CD4-positive, alpha-beta T cell treated with Interleukin-6 for 4 hours (primary cell): ENCODE data around the gene ZC3HAV1L.
"Not testable (repeated sequence)": the region's sequence is repeated elsewhere in the genome, so short reads cannot be mapped to it uniquely, and the experiment has no call there.

Experiments used
- DNase-seq: peaks from one replicate; pipeline ENCODE4 v3.0.0-alpha.2; 2020; ENCODE audit warnings: mixed read lengths

The ZC3HAV1L gene

GRCh38 chr7:139051655-139052054 lies 15.8 kb upstream of the ZC3HAV1L start:
- DNase-seq: no peak

GRCh38 chr7:139049936-139050335 lies 14.1 kb upstream of the ZC3HAV1L start:
- no peak for DNase-seq

DNA sequence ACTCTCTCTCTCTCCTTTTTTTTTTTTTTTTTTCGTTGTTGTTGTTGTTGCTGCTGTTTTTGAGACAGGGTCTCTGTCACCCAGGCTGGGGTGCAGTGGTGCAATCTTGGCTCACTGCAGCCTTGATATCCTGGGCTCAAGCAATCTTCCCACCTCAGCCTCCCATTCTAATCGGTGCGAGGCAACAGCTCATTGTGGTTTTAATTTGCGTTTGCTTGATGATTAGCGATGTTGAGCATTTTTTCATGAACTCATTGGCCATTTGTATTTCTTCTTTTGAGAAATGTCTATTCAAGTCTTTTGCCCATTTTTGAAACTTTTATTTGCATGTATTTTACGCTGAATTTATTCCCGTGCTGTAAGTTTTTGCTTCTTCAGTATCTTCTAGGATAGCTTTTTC lies 13.3 kb upstream of the ZC3HAV1L start:
- no peak for DNase-seq

GRCh38 chr7:139047970-139048369 lies 12.1 kb upstream of the ZC3HAV1L start:
- no peak for DNase-seq

- no peak for DNase-seq
Measured at GRCh38 chr7:139046143-139046542, 10.3 kb upstream of the ZC3HAV1L start.

DNA sequence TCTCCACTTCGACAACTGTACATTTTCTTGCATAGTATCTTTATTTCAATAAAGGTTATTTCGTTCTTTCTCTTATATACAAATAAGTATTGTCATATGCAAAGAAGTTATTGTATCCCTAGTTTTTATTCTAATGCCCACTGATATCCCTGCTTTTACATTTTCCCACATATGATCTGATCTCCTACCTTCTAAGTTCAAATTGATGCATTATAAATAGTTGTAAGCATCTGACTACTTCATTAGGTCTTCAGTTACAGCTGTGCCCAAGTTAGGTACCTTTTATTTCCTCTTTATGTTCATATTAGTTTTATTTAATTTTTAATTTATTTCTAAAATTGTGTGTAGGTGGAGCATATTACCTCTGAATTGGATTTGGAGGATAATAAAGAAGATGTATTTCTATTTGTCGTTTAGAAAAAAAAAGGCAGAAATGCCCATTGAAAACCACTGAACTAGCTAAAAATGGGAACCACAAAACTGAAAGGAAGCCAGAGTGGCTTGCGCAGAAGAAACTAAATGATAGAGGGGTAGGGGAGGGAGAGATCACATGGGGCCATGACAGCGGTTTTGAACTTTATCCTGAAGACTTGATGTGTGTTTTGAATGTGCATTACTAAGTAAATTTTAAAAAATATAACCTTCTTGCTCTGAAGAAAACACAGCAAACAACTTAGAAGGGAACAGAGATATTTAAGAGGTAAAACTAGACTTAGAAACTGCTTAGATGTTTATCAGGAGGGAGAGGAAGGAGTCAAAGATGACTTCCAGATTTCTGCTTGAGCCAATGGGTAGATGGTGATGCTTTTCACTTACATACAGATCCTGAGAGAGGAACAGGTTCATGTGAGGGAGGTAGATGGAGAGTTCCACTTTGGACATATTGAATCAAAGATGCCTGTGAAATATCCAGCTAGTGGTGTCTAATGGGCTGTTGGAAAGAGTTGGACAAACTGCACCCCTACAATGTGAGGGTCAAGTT lies 9.3 kb upstream of the ZC3HAV1L start:
- DNase-seq: peak; percentile 38

- peak; percentile 81 for DNase-seq
Measured at GRCh38 chr7:139043823-139044812, 8.3 kb upstream of the ZC3HAV1L start.

- DNase-seq: no peak
Measured at GRCh38 chr7:139041378-139042085, 5.7 kb upstream of the ZC3HAV1L start.

GRCh38 chr7:139038691-139039090 lies 2.8 kb upstream of the ZC3HAV1L start:
- DNase-seq: no peak

DNA sequence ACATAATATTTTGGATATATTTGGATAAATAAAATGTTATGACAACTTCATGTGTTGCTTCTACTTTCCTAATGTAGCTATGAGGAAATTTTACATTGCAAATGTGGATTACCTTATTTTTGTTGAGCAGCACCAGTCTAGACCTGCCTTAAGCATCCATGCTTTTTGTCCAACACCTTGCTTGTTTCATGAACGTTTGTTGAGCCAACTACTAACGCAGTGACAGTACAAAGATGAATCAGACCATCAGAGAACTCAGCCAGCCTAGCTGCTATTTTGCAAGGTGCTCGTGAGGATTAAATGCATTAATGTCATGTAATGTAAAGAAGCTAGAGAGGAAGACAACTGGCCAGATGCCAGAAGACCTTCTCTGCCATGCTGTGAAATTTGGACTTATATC lies 1.1 kb upstream of the ZC3HAV1L start:
- no peak for DNase-seq

GRCh38 chr7:139034855-139035585 lies 822 bp downstream of the ZC3HAV1L start:
- peak; percentile 35 for DNase-seq

DNA sequence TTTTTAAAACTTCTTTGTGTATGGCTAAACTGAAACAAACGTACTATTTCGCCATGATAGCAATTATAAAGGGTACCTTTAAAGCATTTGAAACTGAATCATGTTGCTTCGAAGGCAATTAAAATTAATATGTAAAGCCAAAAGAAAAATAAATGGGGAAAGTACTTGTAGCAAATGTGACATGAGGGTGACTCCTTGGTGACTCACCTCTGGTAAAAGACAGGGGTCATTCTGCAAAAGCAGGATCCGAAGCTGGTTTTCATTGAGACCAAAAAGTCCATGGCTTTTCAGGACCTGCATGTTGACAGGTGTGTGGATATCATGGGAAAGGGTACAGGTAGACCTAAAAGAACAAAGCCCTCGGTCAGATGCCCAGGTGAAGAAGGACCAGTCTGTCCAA lies 1.5 kb downstream of the ZC3HAV1L start:
- DNase-seq: no peak

DNA sequence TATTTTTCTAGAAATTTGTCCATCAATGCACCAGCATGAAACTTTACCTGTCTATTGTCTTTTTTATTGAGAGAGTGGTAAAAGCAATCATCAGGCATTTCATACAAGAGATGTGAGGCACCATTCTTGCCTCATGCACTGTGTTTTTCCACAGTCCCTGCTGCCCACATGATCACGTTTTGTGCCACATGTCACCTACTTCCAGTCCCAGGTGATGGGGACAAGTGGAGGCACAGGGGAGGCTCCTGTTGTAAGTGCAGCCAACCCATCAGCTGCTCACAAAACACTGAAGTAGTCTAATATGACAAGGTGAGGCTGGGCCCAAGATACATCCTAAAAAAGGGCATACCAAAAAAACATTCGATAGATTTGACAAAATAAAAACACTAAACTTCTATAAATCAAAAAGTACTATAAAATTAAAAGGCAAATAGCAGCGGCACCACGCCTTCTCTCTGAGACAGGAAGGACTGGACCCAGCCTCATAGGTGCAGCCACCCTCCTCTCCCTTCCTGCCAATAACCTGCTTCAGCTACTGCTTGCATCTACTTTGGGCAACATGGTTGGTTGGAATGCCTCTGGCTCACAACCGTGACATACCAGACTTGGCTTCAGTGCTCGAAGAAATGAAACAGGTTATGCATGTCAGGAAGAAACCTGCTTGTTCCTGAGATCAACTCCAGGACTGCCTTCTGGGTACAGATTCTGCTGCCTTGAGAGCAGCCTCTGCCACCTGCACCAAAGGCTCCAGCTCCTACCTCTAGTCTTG lies 2.3 kb downstream of the ZC3HAV1L start:
- no peak for DNase-seq

GRCh38 chr7:139032473-139032872 lies 3.4 kb downstream of the ZC3HAV1L start:
- no peak for DNase-seq

GRCh38 chr7:139029353-139029752 lies 6.5 kb downstream of the ZC3HAV1L start:
- no peak for DNase-seq

DNA sequence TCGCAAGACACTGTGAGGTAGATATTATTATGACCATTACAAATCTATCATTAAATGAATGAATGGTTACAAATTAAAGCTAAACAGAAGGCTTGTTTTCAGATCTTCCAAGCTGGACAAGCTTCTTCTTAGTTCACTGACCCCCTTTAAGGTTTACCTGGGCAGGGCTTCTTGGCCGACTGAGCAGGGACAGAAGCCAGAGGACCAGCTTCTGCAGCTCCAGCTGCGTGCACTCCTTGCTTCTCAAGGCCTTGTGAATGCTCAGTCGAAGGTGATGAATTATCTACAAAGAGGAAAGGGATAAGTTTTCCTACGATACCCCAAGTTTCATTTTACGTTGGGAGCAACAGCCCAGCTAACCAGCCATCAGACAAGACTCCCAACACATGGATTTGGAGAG lies 9.3 kb downstream of the ZC3HAV1L start:
- DNase-seq: no peak

- not testable (repeated sequence) for DNase-seq
Measured at GRCh38 chr7:139025861-139026260, 10.0 kb downstream of the ZC3HAV1L start.

DNA sequence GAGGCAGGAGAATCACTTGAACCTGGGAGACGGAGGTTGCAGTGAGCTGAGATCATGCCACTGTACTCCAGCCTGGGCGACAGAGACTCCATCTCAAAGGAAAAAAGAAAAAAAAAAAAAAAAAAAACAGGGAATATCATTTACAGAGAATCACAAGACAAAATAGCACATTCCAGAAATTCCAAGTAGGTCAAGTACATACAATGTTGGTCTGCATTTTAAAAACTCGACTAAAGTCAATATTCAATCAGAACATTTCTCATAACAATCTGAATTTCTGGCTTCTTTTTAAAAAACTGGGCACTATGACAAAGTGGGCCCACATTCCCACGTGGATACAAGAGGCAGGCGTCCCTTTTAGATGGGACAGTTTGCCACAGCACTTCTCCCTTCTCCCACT lies 12.8 kb downstream of the ZC3HAV1L start:
- DNase-seq: no peak

GRCh38 chr7:139022286-139022685 lies 13.6 kb downstream of the ZC3HAV1L start:
- no peak for DNase-seq

DNA sequence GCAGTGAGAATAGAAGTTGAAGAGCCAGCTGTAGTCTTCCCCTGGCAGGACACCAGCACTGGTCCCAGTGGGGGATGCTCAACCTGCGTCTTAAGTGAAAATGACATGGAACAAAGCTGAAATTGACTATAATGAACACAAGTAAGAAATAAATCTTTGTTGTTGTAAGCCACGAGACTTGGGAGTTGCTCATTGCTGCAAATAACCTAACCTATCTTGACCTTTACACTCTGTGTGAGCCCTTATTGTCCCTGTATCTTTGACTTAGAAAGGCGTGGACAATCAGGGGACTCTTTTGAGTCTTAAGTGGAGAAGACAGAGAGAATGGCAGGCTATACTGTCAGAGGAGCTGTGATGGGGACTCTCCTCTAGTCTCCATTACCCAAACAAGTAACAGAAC lies 16.9 kb downstream of the ZC3HAV1L start:
- DNase-seq: no peak

- peak; percentile 77 for DNase-seq
Measured at GRCh38 chr7:139016931-139017511, 18.8 kb downstream of the ZC3HAV1L start.
